ENCODE measurements around the gene ALLC. TPM values are rescaled to one million over a fixed set of nuclear protein-coding genes. Genes with fewer than 3 reads are reported as not detected.

ALLC gene
- total RNA-seq, 1 donor from 2014 or later, result not detected

DNA sequence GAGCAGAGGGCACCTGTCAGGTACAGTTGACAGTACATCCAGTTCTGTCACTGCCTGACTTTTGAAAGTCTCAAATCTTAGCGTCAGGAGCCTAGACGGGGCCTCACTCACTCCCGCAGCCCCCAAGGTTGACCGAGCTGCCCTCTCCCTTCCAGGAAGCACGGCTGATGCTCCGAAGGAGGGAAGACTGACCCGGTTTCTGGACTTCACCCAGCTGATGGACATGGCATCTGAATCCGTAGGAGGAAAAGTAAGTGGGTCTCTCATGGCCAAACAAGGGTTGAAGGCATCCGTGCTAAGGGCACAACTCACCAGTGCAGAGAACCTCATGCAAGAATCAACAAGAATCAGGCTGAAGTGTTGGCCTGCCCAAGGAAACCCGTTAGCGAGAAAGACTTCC lies 12.9 kb downstream of the ALLC start:
- Histone ChIP-seq H3K27me3 (no peaks in the 10 kb centered on the region), H3K4me3 (no peak overlapping the region), H3K9me3 (no peaks in the 10 kb centered on the region), H3K27ac (no peak overlapping the region), H3K36me3 (no peaks in the 10 kb centered on the region), H3K4me1 (no peaks in the 10 kb centered on the region)
- TF ChIP-seq, protein P1, sequence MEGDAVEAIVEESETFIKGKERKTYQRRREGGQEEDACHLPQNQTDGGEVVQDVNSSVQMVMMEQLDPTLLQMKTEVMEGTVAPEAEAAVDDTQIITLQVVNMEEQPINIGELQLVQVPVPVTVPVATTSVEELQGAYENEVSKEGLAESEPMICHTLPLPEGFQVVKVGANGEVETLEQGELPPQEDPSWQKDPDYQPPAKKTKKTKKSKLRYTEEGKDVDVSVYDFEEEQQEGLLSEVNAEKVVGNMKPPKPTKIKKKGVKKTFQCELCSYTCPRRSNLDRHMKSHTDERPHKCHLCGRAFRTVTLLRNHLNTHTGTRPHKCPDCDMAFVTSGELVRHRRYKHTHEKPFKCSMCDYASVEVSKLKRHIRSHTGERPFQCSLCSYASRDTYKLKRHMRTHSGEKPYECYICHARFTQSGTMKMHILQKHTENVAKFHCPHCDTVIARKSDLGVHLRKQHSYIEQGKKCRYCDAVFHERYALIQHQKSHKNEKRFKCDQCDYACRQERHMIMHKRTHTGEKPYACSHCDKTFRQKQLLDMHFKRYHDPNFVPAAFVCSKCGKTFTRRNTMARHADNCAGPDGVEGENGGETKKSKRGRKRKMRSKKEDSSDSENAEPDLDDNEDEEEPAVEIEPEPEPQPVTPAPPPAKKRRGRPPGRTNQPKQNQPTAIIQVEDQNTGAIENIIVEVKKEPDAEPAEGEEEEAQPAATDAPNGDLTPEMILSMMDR (IDR thresholded peaks at IDR 0.05), result no peak
- DNase-seq (ENCODE audit: low spot score in 2 of 2), result peak in 1 of 2 donors; percentile 50
- intact Hi-C loops (cut with DNase I), result no loop called here

DNA sequence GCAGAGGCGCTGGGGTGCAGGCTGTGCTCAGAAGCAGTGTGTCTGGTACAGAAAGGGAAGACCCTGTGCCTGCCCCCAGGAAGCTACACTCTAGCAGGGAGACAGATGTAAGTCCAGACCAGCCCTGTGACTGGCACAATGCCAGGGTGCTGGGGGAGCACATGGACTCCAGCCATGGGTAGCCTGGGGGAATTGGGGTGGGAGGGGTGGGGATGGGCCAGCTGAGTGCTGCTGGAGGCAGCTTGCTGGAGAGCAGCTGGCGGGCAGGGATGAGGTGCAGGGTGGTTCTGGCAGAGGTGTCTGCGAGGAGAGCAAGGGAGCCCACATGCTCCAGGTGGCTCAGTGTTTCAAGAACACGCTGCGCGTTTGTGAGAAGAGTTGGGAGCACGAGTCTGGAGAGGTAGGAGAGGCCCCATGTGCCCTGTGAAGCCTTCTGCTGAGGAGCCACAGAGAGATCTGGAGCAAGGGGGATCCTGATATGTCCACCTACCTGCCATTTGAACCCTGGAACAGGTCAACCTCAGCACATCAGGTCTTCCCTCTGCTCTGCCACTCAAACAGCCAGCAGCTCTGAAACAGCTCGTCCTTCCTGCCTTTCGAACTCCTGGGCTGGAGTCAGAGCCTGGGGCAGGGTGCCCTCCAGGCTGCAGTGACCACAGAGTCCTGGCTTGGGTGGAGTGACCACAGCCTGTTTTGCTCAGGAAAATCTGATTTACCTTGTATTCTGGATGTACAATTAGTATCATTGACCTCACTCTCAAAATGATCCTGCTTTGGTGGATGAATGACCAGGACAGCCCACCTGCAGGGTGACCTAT lies 15.1 kb downstream of the ALLC start:
- Histone ChIP-seq H3K4me1 (no peaks in the 10 kb centered on the region), H3K4me3 (no peak overlapping the region), H3K27me3 (no peaks in the 10 kb centered on the region), H3K27ac (no peak overlapping the region), H3K36me3 (no peaks in the 10 kb centered on the region), H3K9me3 (no peaks in the 10 kb centered on the region)
- DNase-seq (ENCODE audit: low spot score in 2 of 2), result peak in 1 of 2 donors; percentile 53
- intact Hi-C loops (cut with DNase I), result no loop called here
- TF ChIP-seq, protein P1 (IDR thresholded peaks at IDR 0.05), result no peak

DNA sequence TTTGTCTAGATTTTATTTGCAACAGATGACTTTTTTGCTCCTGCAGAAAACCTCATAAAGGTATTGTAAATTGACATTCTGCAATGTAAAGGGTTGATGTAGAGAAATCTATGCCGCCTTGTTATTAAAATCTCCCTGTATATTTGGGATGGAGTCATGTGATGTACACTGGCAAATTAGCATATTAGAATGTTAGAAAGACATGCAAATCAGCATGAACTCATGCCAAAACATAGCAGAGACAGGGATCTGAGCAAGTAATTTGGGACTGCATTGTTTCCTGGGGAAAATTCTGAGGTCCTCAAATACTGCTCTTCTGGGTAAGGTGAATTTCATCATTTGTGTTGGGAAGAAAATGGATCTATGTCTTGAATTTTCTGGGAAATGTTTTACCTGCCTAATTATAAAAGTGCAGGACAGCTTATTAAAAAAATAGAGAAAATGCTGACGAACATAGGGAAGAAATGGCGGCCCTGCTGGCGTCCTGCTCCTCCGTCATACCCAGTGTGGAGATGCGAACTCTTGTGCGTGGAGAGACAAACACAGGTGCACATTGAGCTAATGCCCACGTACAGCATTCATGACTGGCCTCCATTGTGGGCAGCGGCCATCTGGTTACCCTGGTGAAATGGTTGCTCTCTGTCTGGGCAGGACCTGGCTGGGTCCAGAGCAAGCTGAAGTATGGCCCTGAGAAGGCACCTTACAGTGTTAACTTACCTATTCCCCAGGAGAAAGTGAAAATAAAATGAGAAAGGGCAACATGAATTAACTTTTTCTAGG lies 16.3 kb downstream of the ALLC start:
- no peak for DNase-seq (ENCODE audit: low spot score in 2 of 2)
- intact Hi-C loops (cut with DNase I), result no loop called here

DNA sequence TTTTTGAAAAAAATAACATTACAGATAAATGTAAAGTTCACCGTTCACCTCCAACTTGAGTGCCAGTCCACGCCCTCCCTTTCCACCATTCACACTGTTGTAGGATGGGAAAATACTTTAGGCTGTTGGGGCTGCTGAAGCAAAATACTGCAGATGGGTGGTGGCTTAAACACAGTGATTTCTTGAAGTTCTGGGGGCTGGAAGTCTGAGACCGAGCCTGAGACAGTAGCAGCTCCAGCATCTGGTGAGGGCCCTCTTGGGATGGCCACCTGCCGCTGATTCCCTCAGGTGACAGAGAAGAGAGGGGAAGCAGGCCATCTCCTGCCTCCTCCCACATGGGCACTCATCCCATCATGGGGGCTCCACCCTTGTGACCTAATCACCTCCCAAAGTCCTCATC lies 17.7 kb downstream of the ALLC start:
- TF ChIP-seq, protein P1 (IDR thresholded peaks at IDR 0.05), result no peak
- Histone ChIP-seq H3K4me3 (no peak overlapping the region), H3K27ac (no peak overlapping the region), H3K36me3 (no peaks in the 10 kb centered on the region), H3K27me3 (no peaks in the 10 kb centered on the region), H3K4me1 (no peaks in the 10 kb centered on the region), H3K9me3 (no peaks in the 10 kb centered on the region)
- intact Hi-C loops (cut with DNase I), result no loop called here
- no peak for DNase-seq (ENCODE audit: low spot score in 2 of 2)

More for the DNA sequence above, 16.3 kb downstream of the ALLC start:
- H3K4me3 ChIP-seq, result no peak overlapping the region
- H3K27me3 ChIP-seq, result no peaks in the 10 kb centered on the region
- H3K9me3 ChIP-seq, result no peaks in the 10 kb centered on the region
- H3K27ac ChIP-seq, result no peak overlapping the region
- TF ChIP-seq, protein P1 (IDR thresholded peaks at IDR 0.05), result no peak
- no peaks in the 10 kb centered on the region for H3K36me3 ChIP-seq
- no peaks in the 10 kb centered on the region for H3K4me1 ChIP-seq

DNA sequence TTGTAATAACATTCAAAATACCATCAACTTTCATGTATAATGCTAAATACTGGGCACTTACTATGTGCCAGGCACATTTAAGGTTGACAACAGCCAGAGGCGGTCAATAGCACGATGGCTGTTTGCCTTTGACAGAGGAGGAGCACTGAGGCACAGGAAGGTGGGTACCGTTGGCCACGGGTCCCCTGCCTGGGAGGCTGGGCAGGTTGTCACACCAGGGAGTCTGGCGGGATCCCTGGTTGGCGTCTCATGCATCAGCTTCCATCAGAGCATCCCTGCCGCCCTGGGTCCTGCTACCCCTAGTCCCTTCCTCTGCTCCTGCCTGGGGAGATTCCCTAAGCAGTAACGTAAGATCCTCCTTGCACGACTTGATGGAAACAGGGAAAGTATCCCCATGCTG lies 19.4 kb downstream of the ALLC start:
- H3K4me3 ChIP-seq, result no peak overlapping the region
- no peaks in the 10 kb centered on the region for H3K4me1 ChIP-seq
- intact Hi-C loops (cut with DNase I), result no loop called here
- no peaks in the 10 kb centered on the region for H3K36me3 ChIP-seq
- no peaks in the 10 kb centered on the region for H3K9me3 ChIP-seq
- TF ChIP-seq, protein P1 (IDR thresholded peaks at IDR 0.05), result no peak
- no peak overlapping the region for H3K27ac ChIP-seq
- no peaks in the 10 kb centered on the region for H3K27me3 ChIP-seq
- DNase-seq (ENCODE audit: low spot score in 2 of 2), result no peak

Data from ascending aorta (tissue), 2 donors.